ENCODE measurements around the gene SPTBN1. TPM values are rescaled to one million over a fixed set of nuclear protein-coding genes. Genes with fewer than 3 reads are reported as not detected.

SPTBN1 gene
- total RNA-seq, 1 experiment from 2014 or later = 171 TPM

DNA sequence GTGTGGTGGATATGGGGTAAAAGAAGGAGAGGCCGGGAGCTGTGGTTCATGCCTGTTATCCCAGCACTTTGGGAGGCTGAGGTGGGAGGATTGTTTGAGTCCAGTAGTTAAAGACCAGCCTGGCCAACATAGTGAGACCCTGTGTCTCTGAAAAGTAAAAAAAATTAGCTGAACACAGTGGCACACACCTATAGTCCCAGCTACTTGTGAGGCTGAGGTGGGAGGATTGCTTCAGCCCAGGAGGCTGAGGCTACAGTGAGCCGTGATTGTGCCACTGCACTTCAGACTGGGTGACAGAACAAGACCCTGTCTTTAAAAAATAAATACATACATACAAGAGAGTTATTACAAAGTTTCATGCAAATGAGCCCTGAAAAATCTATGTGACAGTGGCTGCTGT, 80.6 kb downstream of the SPTBN1 start:
- TF ChIP-seq, protein P1, sequence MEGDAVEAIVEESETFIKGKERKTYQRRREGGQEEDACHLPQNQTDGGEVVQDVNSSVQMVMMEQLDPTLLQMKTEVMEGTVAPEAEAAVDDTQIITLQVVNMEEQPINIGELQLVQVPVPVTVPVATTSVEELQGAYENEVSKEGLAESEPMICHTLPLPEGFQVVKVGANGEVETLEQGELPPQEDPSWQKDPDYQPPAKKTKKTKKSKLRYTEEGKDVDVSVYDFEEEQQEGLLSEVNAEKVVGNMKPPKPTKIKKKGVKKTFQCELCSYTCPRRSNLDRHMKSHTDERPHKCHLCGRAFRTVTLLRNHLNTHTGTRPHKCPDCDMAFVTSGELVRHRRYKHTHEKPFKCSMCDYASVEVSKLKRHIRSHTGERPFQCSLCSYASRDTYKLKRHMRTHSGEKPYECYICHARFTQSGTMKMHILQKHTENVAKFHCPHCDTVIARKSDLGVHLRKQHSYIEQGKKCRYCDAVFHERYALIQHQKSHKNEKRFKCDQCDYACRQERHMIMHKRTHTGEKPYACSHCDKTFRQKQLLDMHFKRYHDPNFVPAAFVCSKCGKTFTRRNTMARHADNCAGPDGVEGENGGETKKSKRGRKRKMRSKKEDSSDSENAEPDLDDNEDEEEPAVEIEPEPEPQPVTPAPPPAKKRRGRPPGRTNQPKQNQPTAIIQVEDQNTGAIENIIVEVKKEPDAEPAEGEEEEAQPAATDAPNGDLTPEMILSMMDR (IDR thresholded peaks at IDR 0.05; ENCODE audit: unreplicated experiment) = no peak
- Mint-ChIP-seq H3K36me3 (ENCODE audit: insufficient read depth, unreplicated experiment) (no peaks in the 10 kb centered on the region), H3K9me3 (ENCODE audit: unreplicated experiment) (no peaks in the 10 kb centered on the region), H3K27me3 (ENCODE audit: insufficient read depth, unreplicated experiment) (no peaks in the 10 kb centered on the region), H3K4me1 (ENCODE audit: insufficient read depth, unreplicated experiment) (peaks cover 19% of the 10 kb centered on the region), H3K27ac (ENCODE audit: low read depth, unreplicated experiment) (no peak overlapping the region), H3K4me3 (ENCODE audit: unreplicated experiment) (no peak overlapping the region)
- ChIA-PET CTCF (no interaction called here), POLR2A (interaction anchor here (0.8 to 1.7 kb wide), 5 partner anchors 14 to 566 kb away, joined by 3 to 13 read pairs (median 5); partner anchors contain the start of gene PSME4)
- BruUV-seq (replicated peaks) = no TSS peak
- no peak for DNase-seq (ENCODE audit: unreplicated experiment)
- intact Hi-C loops (cut with micrococcal nuclease) = no loop called here

DNA sequence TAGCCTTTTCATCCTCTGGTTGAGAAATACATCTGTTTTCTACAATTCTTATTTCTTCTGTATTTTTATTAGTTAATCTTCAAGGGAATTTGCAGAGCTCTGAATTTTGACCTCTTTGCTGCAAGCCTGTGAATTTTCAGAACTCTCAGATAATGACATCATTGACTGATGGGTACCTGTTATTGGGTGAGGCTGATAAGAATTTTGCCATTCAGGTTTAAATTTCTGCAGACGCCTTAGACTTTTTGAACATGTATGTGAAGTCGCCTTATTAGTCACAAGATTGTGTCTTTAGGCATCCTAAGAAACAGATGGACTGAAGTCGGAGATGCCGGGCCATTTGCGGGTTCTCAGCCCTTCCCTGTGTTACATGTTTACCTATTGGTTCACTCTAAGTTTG, 82.4 kb downstream of the SPTBN1 start:
- no TSS peak for BruUV-seq (replicated peaks)
- H3K27ac Mint-ChIP-seq (ENCODE audit: low read depth, unreplicated experiment) = no peak overlapping the region
- no peaks in the 10 kb centered on the region for H3K36me3 Mint-ChIP-seq (ENCODE audit: insufficient read depth, unreplicated experiment)
- intact Hi-C loops (cut with micrococcal nuclease) = no loop called here
- DNase-seq (ENCODE audit: unreplicated experiment) = no peak
- no peaks in the 10 kb centered on the region for H3K9me3 Mint-ChIP-seq (ENCODE audit: unreplicated experiment)
- H3K27me3 Mint-ChIP-seq (ENCODE audit: insufficient read depth, unreplicated experiment) = no peaks in the 10 kb centered on the region
- CTCF ChIA-PET = interaction anchor here (0.5 kb wide), 1 partner anchor 42 kb away, joined by 3 read pairs; no protein-coding TSS in a partner anchor
- H3K4me1 Mint-ChIP-seq (ENCODE audit: insufficient read depth, unreplicated experiment) = peaks cover 9% of the 10 kb centered on the region
- no peak overlapping the region for H3K4me3 Mint-ChIP-seq (ENCODE audit: unreplicated experiment)
- POLR2A ChIA-PET = interaction anchor here (0.6 to 1.5 kb wide), 3 partner anchors 12 to 394 kb away, joined by 3 to 6 read pairs (median 4); no protein-coding TSS in a partner anchor
- TF ChIP-seq, protein P1 (IDR thresholded peaks at IDR 0.05; ENCODE audit: unreplicated experiment) = no peak

DNA sequence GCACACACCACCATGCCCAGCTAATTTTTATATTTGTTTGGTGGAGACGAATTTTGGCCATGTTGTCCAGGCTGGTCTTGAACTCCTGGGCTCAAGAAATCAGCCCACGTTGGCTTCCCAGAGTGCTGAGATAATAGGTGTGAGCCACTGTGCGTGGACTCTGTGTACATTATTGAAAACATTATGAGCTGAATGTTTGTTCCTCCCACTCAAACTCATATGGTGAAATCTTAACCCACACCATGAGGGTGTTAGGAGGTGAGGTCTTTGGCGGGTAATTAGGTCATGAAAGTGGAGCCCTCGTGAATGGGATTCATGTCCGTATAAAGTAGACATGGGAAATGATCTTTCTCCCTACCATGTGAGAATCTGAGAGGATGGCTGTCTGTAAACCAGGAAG, 83.6 kb downstream of the SPTBN1 start:
- peaks cover 3% of the 10 kb centered on the region for H3K4me1 Mint-ChIP-seq (ENCODE audit: insufficient read depth, unreplicated experiment)
- ChIA-PET CTCF (interaction anchor here (0.6 to 1.9 kb wide), 3 partner anchors 10 to 165 kb away, joined by 3 to 7 read pairs (median 4); no protein-coding TSS in a partner anchor), POLR2A (interaction anchor here (0.8 to 2.2 kb wide), 4 partner anchors 8 to 148 kb away, joined by 3 to 9 read pairs (median 3); no protein-coding TSS in a partner anchor)

DNA sequence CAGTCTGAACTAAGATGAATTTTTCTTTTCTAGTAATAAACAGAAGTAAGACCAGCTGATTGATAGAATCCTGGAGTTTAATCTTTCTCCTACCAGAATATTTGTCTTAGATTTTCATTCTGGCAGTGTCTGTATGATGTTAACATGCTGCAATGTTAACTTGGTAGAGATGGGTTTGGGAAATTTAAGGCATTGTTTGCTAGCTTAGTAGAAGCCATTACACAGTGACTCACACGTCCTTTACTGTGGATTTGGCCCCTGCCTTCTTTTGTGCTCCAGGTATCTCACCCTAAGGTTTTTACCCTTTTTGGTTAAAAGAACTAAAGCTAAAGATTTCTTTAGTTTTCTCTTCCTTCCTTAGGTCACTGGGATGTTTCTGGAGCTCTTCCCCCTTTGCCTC, 84.1 kb downstream of the SPTBN1 start:
- POLR2A ChIA-PET = interaction anchor here (0.8 to 2.2 kb wide), 4 partner anchors 8 to 148 kb away, joined by 3 to 9 read pairs (median 4); no protein-coding TSS in a partner anchor
- no peak for DNase-seq (ENCODE audit: unreplicated experiment)
- H3K4me1 Mint-ChIP-seq (ENCODE audit: insufficient read depth, unreplicated experiment) = no peaks in the 10 kb centered on the region
- no TSS peak for BruUV-seq (replicated peaks)
- no peak overlapping the region for H3K4me3 Mint-ChIP-seq (ENCODE audit: unreplicated experiment)
- no peaks in the 10 kb centered on the region for H3K36me3 Mint-ChIP-seq (ENCODE audit: insufficient read depth, unreplicated experiment)
- H3K27ac Mint-ChIP-seq (ENCODE audit: low read depth, unreplicated experiment) = no peak overlapping the region
- H3K9me3 Mint-ChIP-seq (ENCODE audit: unreplicated experiment) = no peaks in the 10 kb centered on the region
- H3K27me3 Mint-ChIP-seq (ENCODE audit: insufficient read depth, unreplicated experiment) = no peaks in the 10 kb centered on the region
- intact Hi-C loops (cut with micrococcal nuclease) = no loop called here
- CTCF ChIA-PET = interaction anchor here (1.2 to 1.9 kb wide), 3 partner anchors 9 to 75 kb away, joined by 4 to 7 read pairs (median 5); no protein-coding TSS in a partner anchor
- TF ChIP-seq, protein P1 (IDR thresholded peaks at IDR 0.05; ENCODE audit: unreplicated experiment) = no peak

More for the DNA sequence above, 83.6 kb downstream of the SPTBN1 start:
- TF ChIP-seq, protein P1 (IDR thresholded peaks at IDR 0.05; ENCODE audit: unreplicated experiment) = no peak
- BruUV-seq (replicated peaks) = no TSS peak
- no peak overlapping the region for H3K27ac Mint-ChIP-seq (ENCODE audit: low read depth, unreplicated experiment)
- no peaks in the 10 kb centered on the region for H3K9me3 Mint-ChIP-seq (ENCODE audit: unreplicated experiment)
- no peaks in the 10 kb centered on the region for H3K36me3 Mint-ChIP-seq (ENCODE audit: insufficient read depth, unreplicated experiment)
- no peaks in the 10 kb centered on the region for H3K27me3 Mint-ChIP-seq (ENCODE audit: insufficient read depth, unreplicated experiment)
- no peak overlapping the region for H3K4me3 Mint-ChIP-seq (ENCODE audit: unreplicated experiment)
- intact Hi-C loops (cut with micrococcal nuclease) = no loop called here
- no peak for DNase-seq (ENCODE audit: unreplicated experiment)
